ENCODE data around the gene ERBB2.

Gene ERBB2

DNA sequence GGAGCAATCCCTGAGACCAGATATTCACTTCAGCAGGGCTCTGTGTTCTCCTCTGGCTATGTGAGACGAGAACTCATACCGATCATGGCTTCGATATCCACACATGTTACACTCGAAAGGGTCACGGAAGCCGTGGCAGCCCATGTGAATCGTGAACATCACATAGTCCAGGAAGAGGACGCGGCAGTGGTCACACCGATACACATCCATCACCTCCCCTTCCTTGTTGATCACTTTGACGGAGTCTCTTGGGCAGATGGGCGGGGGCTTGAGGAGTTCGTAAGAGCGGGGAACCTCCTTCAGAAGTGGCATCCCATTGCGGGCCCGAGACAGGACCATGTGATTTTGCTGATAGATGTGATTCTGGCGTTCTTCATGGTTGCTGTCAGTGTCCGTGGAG is 65.9 kb downstream of the ERBB2 start:
- DNase-seq, result no peak

DNA sequence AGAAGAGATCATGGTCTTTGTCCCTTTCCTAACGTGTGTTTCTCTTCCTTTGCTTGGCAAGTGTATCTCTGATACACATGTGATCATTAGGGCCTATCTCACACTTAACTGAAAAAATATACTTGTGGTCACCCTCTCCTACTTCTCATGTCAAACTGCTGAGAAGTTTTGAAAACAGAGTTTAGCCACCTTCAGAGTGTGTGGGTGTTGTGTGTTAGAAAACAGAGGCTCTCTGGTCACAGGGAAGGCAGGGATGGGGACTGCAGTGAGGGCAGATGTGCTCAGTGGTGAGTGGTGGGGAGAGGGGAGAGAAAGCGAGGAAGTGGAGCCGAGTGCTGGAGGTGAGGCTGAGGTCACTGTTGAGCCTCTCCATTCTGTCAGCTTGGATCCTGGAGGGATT is 67.3 kb downstream of the ERBB2 start:
- no peak for DNase-seq

DNA sequence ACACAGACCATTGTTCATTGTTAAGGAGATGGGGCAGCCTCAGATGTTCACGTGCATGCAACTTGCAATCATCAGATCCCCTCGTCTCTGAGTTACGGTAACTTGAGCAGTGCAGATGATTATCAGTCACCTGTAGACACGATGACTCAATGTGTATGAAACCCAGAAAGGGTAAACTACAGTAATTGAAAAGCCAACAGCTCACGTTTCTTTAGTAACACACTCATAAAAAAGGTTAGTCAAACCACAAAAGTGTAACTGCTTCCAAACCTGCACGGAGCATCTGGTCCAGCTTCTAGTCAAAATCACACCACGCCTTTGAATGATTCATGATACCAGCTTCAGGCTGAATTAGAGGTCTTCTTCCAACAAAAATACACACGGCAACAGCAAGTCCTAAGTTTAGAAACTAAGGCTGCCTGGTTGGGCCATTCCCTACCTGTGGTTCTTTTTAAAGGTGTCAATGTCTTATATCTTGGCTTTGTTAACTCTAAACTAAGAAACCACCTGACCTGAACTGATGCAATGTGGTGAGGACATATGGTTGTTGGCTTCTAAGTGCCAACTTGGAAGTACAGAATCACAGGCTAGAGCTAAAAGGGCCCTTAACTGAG is 70.2 kb downstream of the ERBB2 start:
- peak in 4 of 6 experiments; percentile 41 to 70 (median 50) for DNase-seq

DNA sequence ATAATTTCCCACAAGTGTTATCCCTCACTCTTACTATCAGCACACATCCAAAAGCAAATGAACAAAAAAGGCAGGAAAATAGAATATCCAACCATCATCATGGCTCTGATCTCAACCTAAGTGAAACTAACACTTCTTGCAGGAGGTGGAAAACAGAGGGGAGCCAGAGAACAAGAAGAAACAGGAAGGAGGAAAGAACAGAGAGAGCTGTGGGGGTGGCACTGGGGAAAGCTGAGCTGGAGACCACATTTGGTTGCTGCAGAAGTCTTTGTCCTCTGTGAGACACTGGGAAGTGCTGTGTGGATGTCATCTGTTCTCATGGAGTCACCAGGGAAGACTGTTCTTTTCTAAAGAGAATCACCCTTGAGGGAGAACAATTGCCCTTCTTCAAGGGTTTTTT is 72.6 kb downstream of the ERBB2 start:
- no peak for DNase-seq

- peak in 1 of 6 experiments; percentile 8 for DNase-seq
Measured at GRCh38 chr17:39772987-39773934, 73.4 kb downstream of the ERBB2 start.

GRCh38 chr17:39774047-39774446 is 74.2 kb downstream of the ERBB2 start:
- no peak for DNase-seq

DNA sequence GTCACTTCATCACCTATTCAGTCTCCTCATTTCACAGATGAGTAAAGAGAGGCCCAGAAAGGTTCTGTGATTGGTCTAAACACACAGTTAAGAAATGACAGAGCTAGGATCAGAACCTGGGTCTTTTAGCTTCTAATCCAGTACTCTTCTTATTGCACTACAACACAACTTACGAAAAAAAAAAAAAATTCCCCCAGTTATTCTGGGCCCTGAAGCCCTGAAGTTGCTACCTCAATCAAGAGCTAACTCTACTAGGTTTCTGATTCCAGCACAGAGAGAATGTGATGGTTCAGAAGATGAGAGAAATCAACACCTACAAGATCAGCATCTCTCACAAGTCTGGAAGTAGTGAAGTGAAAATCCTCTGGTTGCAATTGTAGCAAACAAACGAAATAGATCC is 75.2 kb downstream of the ERBB2 start:
- DNase-seq, result no peak

GRCh38 chr17:39776252-39776651 is 76.4 kb downstream of the ERBB2 start:
- DNase-seq, result no peak

DNA sequence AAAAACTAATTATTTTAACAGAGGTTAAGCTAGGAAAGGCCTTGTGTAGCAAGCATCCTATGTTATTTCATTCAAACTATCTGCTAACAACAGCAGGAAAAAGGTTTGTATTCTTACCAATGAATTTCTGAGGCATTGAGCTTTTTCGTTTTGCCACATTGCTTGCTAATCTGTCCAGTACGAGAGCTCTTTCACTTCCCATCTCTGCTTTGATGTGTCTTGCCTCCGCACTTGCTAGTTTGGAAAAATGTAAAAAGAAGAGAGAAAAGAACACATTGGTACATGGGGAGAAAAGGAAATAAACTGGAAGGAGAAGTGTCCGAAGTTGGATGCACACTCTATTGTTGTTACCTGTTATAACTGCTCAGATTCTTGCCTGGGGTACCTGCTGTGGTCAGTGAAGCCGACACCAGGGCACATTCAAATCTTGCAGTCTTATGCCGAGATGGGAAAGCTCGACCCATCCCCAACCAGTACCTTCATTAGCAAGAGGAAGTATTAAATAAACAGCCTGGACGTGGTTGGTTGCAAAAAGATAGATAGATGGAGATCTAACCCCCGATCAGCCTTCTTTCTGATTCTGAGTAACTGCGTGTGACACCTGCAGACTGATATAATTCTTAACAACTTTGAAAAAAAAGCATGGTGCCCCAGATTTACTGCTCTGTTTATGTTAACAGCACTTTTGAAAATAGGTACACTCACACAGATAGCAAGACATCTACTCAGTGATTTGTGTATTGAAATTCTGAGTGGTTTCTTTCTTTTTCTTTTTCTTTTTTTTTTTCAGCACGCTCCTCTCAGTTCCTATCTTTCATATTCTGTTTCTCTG is 77.9 kb downstream of the ERBB2 start:
- peak in 1 of 6 experiments; percentile 20 for DNase-seq
